Renal pelvis (tissue), 4 donors: Measurements from ENCODE around the gene SAMD4A. TPM values are rescaled to one million over a fixed set of nuclear protein-coding genes. Genes with fewer than 3 reads are reported as not detected.

Experiments
- DNase-seq: peaks from one replicate; pipeline ENCODE4 v3.0.0-alpha.2; 2013
- polyA plus RNA-seq, 3 donors: library from polyadenylated mRNA; unstranded; fragments of 120-200 nt; gene quantifications; one replicate each; pipeline ENCODE4 v1.2.1, GENCODE V29; 2013; ENCODE audit not compliant: insufficient read length in 3 of 3

SAMD4A gene
- polyA plus RNA-seq, 3 donors, result 8.3 to 12.8 (median 11.9) TPM

- DNase-seq, result peak; percentile 46
These were observed 2.7 kb upstream of the SAMD4A start for GRCh38 chr14:54564071-54564867.

- peak; percentile 52 for DNase-seq
These were observed 1.8 kb upstream of the SAMD4A start for GRCh38 chr14:54564868-54565784.

GRCh38 chr14:54565785-54566409 lies 1.0 kb upstream of the SAMD4A start:
- DNase-seq, result peak; percentile 90

GRCh38 chr14:54567224-54567638 lies 303 bp downstream of the SAMD4A start:
- peak; percentile 46 for DNase-seq

- peak; percentile 64 for DNase-seq
These were observed 972 bp downstream of the SAMD4A start for GRCh38 chr14:54567639-54568561.

- DNase-seq, result peak; percentile 52
These were observed 2.1 kb downstream of the SAMD4A start for GRCh38 chr14:54568821-54569595.

GRCh38 chr14:54570047-54570446 lies 3.1 kb downstream of the SAMD4A start:
- DNase-seq, result no peak

- no peak for DNase-seq
These were observed 3.9 kb downstream of the SAMD4A start for GRCh38 chr14:54570631-54571415.

- DNase-seq, result no peak
These were observed 5.4 kb downstream of the SAMD4A start for GRCh38 chr14:54572316-54572715.

GRCh38 chr14:54574528-54574927 lies 7.6 kb downstream of the SAMD4A start:
- no peak for DNase-seq

GRCh38 chr14:54577494-54577893 lies 10.6 kb downstream of the SAMD4A start:
- no peak for DNase-seq

GRCh38 chr14:54577977-54578376 lies 11.0 kb downstream of the SAMD4A start:
- no peak for DNase-seq

GRCh38 chr14:54579621-54580020 lies 12.7 kb downstream of the SAMD4A start:
- DNase-seq, result no peak

- DNase-seq, result no peak
These were observed 14.0 kb downstream of the SAMD4A start for GRCh38 chr14:54580933-54581332.

GRCh38 chr14:54582334-54582733 lies 15.4 kb downstream of the SAMD4A start:
- no peak for DNase-seq

- DNase-seq, result no peak
These were observed 17.2 kb downstream of the SAMD4A start for GRCh38 chr14:54584097-54584496.

GRCh38 chr14:54585214-54585613 lies 18.3 kb downstream of the SAMD4A start:
- no peak for DNase-seq

GRCh38 chr14:54589076-54589475 lies 22.1 kb downstream of the SAMD4A start:
- DNase-seq, result no peak

GRCh38 chr14:54589843-54590242 lies 22.9 kb downstream of the SAMD4A start:
- DNase-seq, result no peak

- no peak for DNase-seq
These were observed 23.6 kb downstream of the SAMD4A start for GRCh38 chr14:54590481-54590880.
